Muscle layer of colon (tissue), 2 donors: ENCODE results near the gene SPC24.
"Not testable (repeated sequence)": the region's sequence is repeated elsewhere in the genome, so short reads cannot be mapped to it uniquely, and the experiment has no call there.

ENCODE experiments used
- H3K27ac ChIP-seq: one replicate; pipeline ENCODE4 v1.7.0; 2013; ENCODE audit warnings: low read depth, mild to moderate bottlenecking, low read length, moderate library complexity
- H3K27me3 ChIP-seq, 2 donors: one replicate each; pipeline ENCODE4 v1.7.0; 2013; ENCODE audit warnings: low read length in 2 of 2, mild to moderate bottlenecking in 2 of 2; ENCODE audit not compliant: insufficient read depth in 2 of 2, control insufficient read depth in 1 of 2
- H3K36me3 ChIP-seq: one replicate; pipeline ENCODE4 v1.7.0; 2013; ENCODE audit warnings: mild to moderate bottlenecking, low read length; ENCODE audit not compliant: insufficient read depth
- H3K4me1 ChIP-seq: one replicate; pipeline ENCODE4 v1.7.0; 2013; ENCODE audit warnings: mild to moderate bottlenecking, low read length; ENCODE audit not compliant: insufficient read depth
- H3K4me3 ChIP-seq, 2 donors: one replicate each; pipeline ENCODE4 v1.7.0; 2013; ENCODE audit warnings: low read length in 2 of 2, low read depth in 1 of 2, mild to moderate bottlenecking in 1 of 2, moderate library complexity in 1 of 2
- H3K9ac ChIP-seq: one replicate; pipeline ENCODE4 v1.7.0; 2013; ENCODE audit warnings: low read length
- H3K9me3 ChIP-seq: one replicate; pipeline ENCODE4 v1.7.0; 2013; ENCODE audit warnings: mild to moderate bottlenecking, low read length
- donor health status: abdominal sarcoma.
- donor health status: Adenocarcinoma of cecum.

The SPC24 gene

GRCh38 chr19:11098861-11099260 lies 56.7 kb downstream of the SPC24 start:
- no peak overlapping the region for H3K27ac ChIP-seq
- H3K36me3 ChIP-seq = no peaks in the 10 kb centered on the region

GRCh38 chr19:11098327-11098726 lies 57.3 kb downstream of the SPC24 start:
- Histone ChIP-seq H3K4me1 (peaks cover 11% of the 10 kb centered on the region), H3K9me3 (no peaks in the 10 kb centered on the region), H3K36me3 (no peaks in the 10 kb centered on the region), H3K9ac (no peak overlapping the region), H3K27ac (no peak overlapping the region), H3K4me3 (no peak overlapping the region), H3K27me3 (no peaks in the 10 kb centered on the region)

More at GRCh38 chr19:11098861-11099260, 56.7 kb downstream of the SPC24 start:
- Histone ChIP-seq H3K4me1 (peaks cover 11% of the 10 kb centered on the region), H3K4me3 (no peak overlapping the region), H3K27me3 (no peaks in the 10 kb centered on the region), H3K9ac (no peak overlapping the region), H3K9me3 (no peaks in the 10 kb centered on the region)

GRCh38 chr19:11097367-11097766 lies 58.2 kb downstream of the SPC24 start:
- not testable (repeated sequence) for H3K4me3 ChIP-seq, H3K27ac ChIP-seq, H3K36me3 ChIP-seq

GRCh38 chr19:11096210-11096841 lies 59.3 kb downstream of the SPC24 start:
- H3K27ac ChIP-seq = no peak overlapping the region
- no peak overlapping the region for H3K9ac ChIP-seq
- H3K9me3 ChIP-seq = no peaks in the 10 kb centered on the region
- H3K4me1 ChIP-seq = peaks cover 23% of the 10 kb centered on the region
- H3K27me3 ChIP-seq = no peaks in the 10 kb centered on the region
- H3K4me3 ChIP-seq = no peak overlapping the region
- H3K36me3 ChIP-seq = no peaks in the 10 kb centered on the region

More at GRCh38 chr19:11097367-11097766, 58.2 kb downstream of the SPC24 start:
- H3K9me3 ChIP-seq, H3K9ac ChIP-seq, H3K27me3 ChIP-seq: not testable (repeated sequence)
- peaks cover 15% of the 10 kb centered on the region for H3K4me1 ChIP-seq
